Measurements from ENCODE around the gene MAD1L1. TPM values are rescaled to one million over a fixed set of nuclear protein-coding genes. Genes with fewer than 3 reads are reported as not detected.
A peak's percentile ranks its signal among the peaks of the same experiment; 100 is the strongest.

The MAD1L1 gene
- total RNA-seq, 1 donor from 2014 or later = 32.3 TPM

DNA sequence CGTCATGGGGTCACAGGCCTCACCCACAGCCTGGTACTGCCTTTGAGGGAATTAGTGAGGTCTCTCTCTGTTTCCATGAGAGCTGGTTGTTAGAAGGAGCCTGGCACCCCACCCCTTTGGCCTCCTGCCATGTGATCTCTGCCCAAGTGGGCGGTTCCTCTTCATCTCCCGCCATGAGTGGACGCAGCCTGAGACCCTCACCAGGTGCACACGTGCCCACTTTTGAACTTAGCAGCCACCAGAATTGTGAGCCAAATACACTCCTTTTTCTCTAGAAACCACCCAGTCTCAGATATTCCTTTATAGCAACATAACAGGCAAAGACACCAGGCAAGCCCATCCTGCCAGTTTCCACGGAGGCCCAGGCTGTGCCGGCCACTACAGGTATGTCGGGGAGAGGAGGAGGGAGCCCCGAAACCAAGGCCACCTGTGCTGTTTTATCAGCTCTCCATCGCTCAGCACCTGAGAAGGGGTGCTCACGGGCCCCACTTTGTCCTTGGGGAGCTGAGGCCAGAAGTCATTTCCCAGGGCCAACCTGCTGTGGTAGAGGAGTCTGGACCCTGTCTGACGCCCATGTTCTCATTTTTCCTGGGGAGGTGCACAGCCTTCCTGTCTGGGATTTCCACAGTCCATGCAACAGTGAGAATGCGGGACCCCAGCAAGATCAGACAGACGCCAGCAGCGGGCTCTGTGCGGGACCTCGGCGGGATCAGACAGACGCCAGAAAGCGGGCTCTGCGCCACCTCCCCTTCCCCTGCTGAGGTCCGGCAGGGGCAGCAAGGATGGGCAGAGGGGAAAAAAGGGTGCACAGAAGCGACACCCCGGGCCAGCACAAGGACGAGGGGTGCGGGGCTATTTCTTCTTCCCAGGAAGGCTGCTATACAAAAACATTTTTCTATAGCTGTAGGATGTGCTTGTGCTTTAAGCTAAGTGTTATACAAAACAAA is 342.2 kb downstream of the MAD1L1 start:
- Histone ChIP-seq H3K4me1 (ENCODE audit: insufficient read depth, low read length) (peaks cover 13% of the 10 kb centered on the region), H3K9me3 (ENCODE audit: insufficient read depth, low read depth, low read length) (peaks cover 3% of the 10 kb centered on the region), H3K36me3 (ENCODE audit: insufficient read depth, low read length) (no peaks in the 10 kb centered on the region), H3K27ac (ENCODE audit: low read depth, low read length) (no peak overlapping the region), H3K79me2 (ENCODE audit: insufficient read depth, low read length) (no peaks in the 10 kb centered on the region), H2AFZ (ENCODE audit: low read depth, low read length) (no peak overlapping the region), H3K9ac (ENCODE audit: low read length) (no peak overlapping the region), H3K4me3 (ENCODE audit: insufficient read depth, low read depth, low read length) (no peak overlapping the region), H3K4me2 (ENCODE audit: low read length) (no peak overlapping the region), H3K27me3 (ENCODE audit: insufficient read depth, low read length) (no peaks in the 10 kb centered on the region), H4K20me1 (ENCODE audit: insufficient read depth, low read length) (peaks cover 19% of the 10 kb centered on the region)
- FAIRE-seq (no peak), DNase-seq (ENCODE audit: low read depth) (no peak)
- H3K27me3 Mint-ChIP-seq (ENCODE audit: low read depth, unreplicated experiment) = no peaks in the 10 kb centered on the region
- TF ChIP-seq EZH2 (IDR thresholded peaks at IDR 0.05; ENCODE audit: insufficient read depth, low read length) = no peak
- TF ChIP-seq, protein P1, sequence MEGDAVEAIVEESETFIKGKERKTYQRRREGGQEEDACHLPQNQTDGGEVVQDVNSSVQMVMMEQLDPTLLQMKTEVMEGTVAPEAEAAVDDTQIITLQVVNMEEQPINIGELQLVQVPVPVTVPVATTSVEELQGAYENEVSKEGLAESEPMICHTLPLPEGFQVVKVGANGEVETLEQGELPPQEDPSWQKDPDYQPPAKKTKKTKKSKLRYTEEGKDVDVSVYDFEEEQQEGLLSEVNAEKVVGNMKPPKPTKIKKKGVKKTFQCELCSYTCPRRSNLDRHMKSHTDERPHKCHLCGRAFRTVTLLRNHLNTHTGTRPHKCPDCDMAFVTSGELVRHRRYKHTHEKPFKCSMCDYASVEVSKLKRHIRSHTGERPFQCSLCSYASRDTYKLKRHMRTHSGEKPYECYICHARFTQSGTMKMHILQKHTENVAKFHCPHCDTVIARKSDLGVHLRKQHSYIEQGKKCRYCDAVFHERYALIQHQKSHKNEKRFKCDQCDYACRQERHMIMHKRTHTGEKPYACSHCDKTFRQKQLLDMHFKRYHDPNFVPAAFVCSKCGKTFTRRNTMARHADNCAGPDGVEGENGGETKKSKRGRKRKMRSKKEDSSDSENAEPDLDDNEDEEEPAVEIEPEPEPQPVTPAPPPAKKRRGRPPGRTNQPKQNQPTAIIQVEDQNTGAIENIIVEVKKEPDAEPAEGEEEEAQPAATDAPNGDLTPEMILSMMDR (IDR thresholded peaks at IDR 0.05; ENCODE audit: insufficient read depth, low read depth, low read length) = no peak
- H3K4me1 Mint-ChIP-seq (ENCODE audit: low read depth, unreplicated experiment) = no peaks in the 10 kb centered on the region
- no peak overlapping the region for H3K27ac Mint-ChIP-seq (ENCODE audit: unreplicated experiment)
- peaks cover 5% of the 10 kb centered on the region for H3K36me3 Mint-ChIP-seq (ENCODE audit: low read depth, unreplicated experiment)
- H3K9me3 Mint-ChIP-seq (ENCODE audit: unreplicated experiment) = no peaks in the 10 kb centered on the region
- no peak overlapping the region for H3K4me3 Mint-ChIP-seq (ENCODE audit: unreplicated experiment)

DNA sequence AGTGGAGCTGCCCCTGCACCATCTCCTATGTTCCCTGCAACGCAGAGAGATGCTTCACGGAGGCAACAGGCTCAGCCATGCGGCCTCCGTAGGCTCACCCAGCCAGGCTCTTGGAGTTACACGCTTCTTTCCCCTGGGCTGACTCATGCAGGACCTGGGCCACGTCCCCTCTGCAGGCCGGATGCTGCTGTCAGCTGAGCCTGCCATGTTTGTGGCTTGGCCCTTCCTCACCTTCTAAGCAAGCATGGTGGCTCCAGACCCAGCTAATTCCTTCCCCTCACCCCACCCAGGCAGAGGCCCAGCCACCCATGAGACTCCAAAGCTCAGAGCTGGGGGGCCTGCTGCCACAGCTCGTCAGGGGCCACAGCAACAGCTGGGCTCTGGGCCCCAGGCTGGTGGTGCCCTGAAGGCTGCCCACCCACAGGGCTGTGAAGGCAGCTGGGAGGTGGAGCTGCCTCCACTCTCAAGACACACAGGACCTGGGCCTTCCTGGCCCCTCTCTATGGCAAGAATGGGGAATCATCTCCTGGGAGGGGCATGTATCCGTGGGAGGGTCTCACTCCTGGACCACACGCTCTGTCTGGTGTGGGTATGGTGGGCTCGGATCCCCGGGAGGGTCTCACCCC is 343.1 kb downstream of the MAD1L1 start:
- Histone ChIP-seq H3K36me3 (ENCODE audit: insufficient read depth, low read length) (no peaks in the 10 kb centered on the region), H3K4me1 (ENCODE audit: insufficient read depth, low read length) (peaks cover 13% of the 10 kb centered on the region), H2AFZ (ENCODE audit: low read depth, low read length) (peak overlapping the region; percentile 48), H3K4me2 (ENCODE audit: low read length) (peak overlapping the region; percentile 8), H3K27me3 (ENCODE audit: insufficient read depth, low read length) (no peaks in the 10 kb centered on the region), H3K4me3 (ENCODE audit: insufficient read depth, low read depth, low read length) (no peak overlapping the region), H3K9me3 (ENCODE audit: insufficient read depth, low read depth, low read length) (peaks cover 3% of the 10 kb centered on the region), H3K27ac (ENCODE audit: low read depth, low read length) (peak overlapping the region; percentile 63), H3K9ac (ENCODE audit: low read length) (peak overlapping the region; percentile 20), H4K20me1 (ENCODE audit: insufficient read depth, low read length) (peaks cover 19% of the 10 kb centered on the region), H3K79me2 (ENCODE audit: insufficient read depth, low read length) (no peaks in the 10 kb centered on the region)
- H3K4me1 Mint-ChIP-seq (ENCODE audit: low read depth, unreplicated experiment) = peaks cover 5% of the 10 kb centered on the region
- no peak overlapping the region for H3K27ac Mint-ChIP-seq (ENCODE audit: unreplicated experiment)
- no peaks in the 10 kb centered on the region for H3K9me3 Mint-ChIP-seq (ENCODE audit: unreplicated experiment)
- no peak for TF ChIP-seq EZH2 (IDR thresholded peaks at IDR 0.05; ENCODE audit: insufficient read depth, low read length)
- TF ChIP-seq, protein P1 (IDR thresholded peaks at IDR 0.05; ENCODE audit: insufficient read depth, low read depth, low read length) = no peak
- no peaks in the 10 kb centered on the region for H3K27me3 Mint-ChIP-seq (ENCODE audit: low read depth, unreplicated experiment)
- no peak for FAIRE-seq
- peak; percentile 89 for DNase-seq (ENCODE audit: low read depth)
- peaks cover 7% of the 10 kb centered on the region for H3K36me3 Mint-ChIP-seq (ENCODE audit: low read depth, unreplicated experiment)
- no peak overlapping the region for H3K4me3 Mint-ChIP-seq (ENCODE audit: unreplicated experiment)
